ENCODE results near the gene JOSD2.

JOSD2 gene

GRCh38 chr19:50490991-50491472 is 20.0 kb downstream of the JOSD2 start:
- peaks cover 11 to 16% (median 15%) of the 10 kb centered on the region in 11 experiments; a peak in 20 of 22 replicates for H3K9me3 ChIP-seq (replicated peaks in 1 of 11)
- no peak overlapping the region for H3K9ac ChIP-seq
- no peaks in the 10 kb centered on the region for H3K36me3 ChIP-seq
- no peaks in the 10 kb centered on the region for H4K20me1 ChIP-seq
- peaks cover 36 to 68% (median 58%) of the 10 kb centered on the region in 10 experiments for H3K4me1 ChIP-seq
- peaks cover 0 to 14% (median 0%) of the 10 kb centered on the region in 11 experiments; a peak in 3 of 22 replicates for H3K27me3 ChIP-seq
- H3K4me2 ChIP-seq, result peak overlapping the region in 9 of 11 experiments; percentile 77 to 93 (median 85); a peak in 14 of 22 replicates
- no peak overlapping the region for H3K4me3 ChIP-seq
- TF ChIP-seq Cebpa-rat (IDR thresholded peaks at IDR 0.05), result no peak
- peak overlapping the region in 1 of 11 experiments; percentile 34; a peak in 2 of 22 replicates for H3K27ac ChIP-seq

- Histone ChIP-seq H3K27me3 (peaks cover 0 to 14% (median 0%) of the 10 kb centered on the region in 11 experiments; a peak in 3 of 22 replicates), H3K4me2 (peak overlapping the region in 8 of 11 experiments; percentile 21 to 93 (median 84); a peak in 11 of 22 replicates)
Observed at GRCh38 chr19:50490411-50490811, 20.6 kb downstream of the JOSD2 start.

GRCh38 chr19:50489461-50490011 is 21.5 kb downstream of the JOSD2 start:
- peak overlapping the region in 9 of 11 experiments; percentile 60 to 78 (median 70); a peak in 12 of 22 replicates for H3K9ac ChIP-seq
- no peaks in the 10 kb centered on the region for H3K36me3 ChIP-seq
- peak overlapping the region in 10 of 11 experiments; percentile 76 to 87 (median 82); a peak in 18 of 22 replicates for H3K27ac ChIP-seq
- peak overlapping the region in 6 of 10 experiments; percentile 6 to 47 (median 34); a peak in 7 of 20 replicates for H3K4me3 ChIP-seq
- no peaks in the 10 kb centered on the region for H4K20me1 ChIP-seq
- H3K9me3 ChIP-seq (replicated peaks in 1 of 11), result peaks cover 11 to 19% (median 15%) of the 10 kb centered on the region in 11 experiments; a peak in 20 of 22 replicates
- H3K27me3 ChIP-seq, result peaks cover 0 to 14% (median 0%) of the 10 kb centered on the region in 11 experiments; a peak in 3 of 22 replicates
- peak overlapping the region; percentile 65 to 93 (median 84) for H3K4me2 ChIP-seq
- no peak for TF ChIP-seq Cebpa-rat (IDR thresholded peaks at IDR 0.05)
- peaks cover 45 to 83% (median 72%) of the 10 kb centered on the region in 10 experiments for H3K4me1 ChIP-seq

More at GRCh38 chr19:50490411-50490811, 20.6 kb downstream of the JOSD2 start:
- Histone ChIP-seq H3K4me3 (peak overlapping the region in 1 of 10 experiments; percentile 7; a peak in 1 of 20 replicates), H3K9me3 (replicated peaks in 1 of 11) (peaks cover 11 to 19% (median 15%) of the 10 kb centered on the region in 11 experiments; a peak in 20 of 22 replicates), H3K27ac (peak overlapping the region in 3 of 11 experiments; percentile 6 to 34 (median 21); a peak in 6 of 22 replicates), H3K9ac (no peak overlapping the region), H4K20me1 (no peaks in the 10 kb centered on the region), H3K4me1 (peaks cover 36 to 74% (median 64%) of the 10 kb centered on the region in 10 experiments), H3K36me3 (no peaks in the 10 kb centered on the region)
- no peak for TF ChIP-seq Cebpa-rat (IDR thresholded peaks at IDR 0.05)

GRCh38 chr19:50488389-50489194 is 22.4 kb downstream of the JOSD2 start:
- Histone ChIP-seq H3K4me2 (peak overlapping the region; percentile 65 to 93 (median 84)), H3K27me3 (peaks cover 0 to 14% (median 0%) of the 10 kb centered on the region in 11 experiments; a peak in 3 of 22 replicates), H3K4me1 (peaks cover 49 to 87% (median 74%) of the 10 kb centered on the region in 10 experiments)

GRCh38 chr19:50486823-50487515 is 24.0 kb downstream of the JOSD2 start:
- Histone ChIP-seq H3K36me3 (no peaks in the 10 kb centered on the region), H4K20me1 (no peaks in the 10 kb centered on the region), H3K27ac (peak overlapping the region; percentile 56 to 87 (median 80); a peak in 21 of 22 replicates), H3K4me2 (peak overlapping the region; percentile 65 to 93 (median 84)), H3K27me3 (peaks cover 0 to 2% (median 0%) of the 10 kb centered on the region in 11 experiments; a peak in 2 of 22 replicates), H3K4me3 (peak overlapping the region in 5 of 10 experiments; percentile 22 to 40 (median 29); a peak in 4 of 20 replicates), H3K9me3 (replicated peaks in 1 of 11) (peaks cover 11 to 19% (median 15%) of the 10 kb centered on the region in 11 experiments; a peak in 20 of 22 replicates), H3K9ac (peak overlapping the region in 10 of 11 experiments; percentile 17 to 78 (median 62); a peak in 13 of 22 replicates), H3K4me1 (peaks cover 42 to 76% (median 66%) of the 10 kb centered on the region in 10 experiments)
- no peak for TF ChIP-seq Cebpa-rat (IDR thresholded peaks at IDR 0.05)

More at GRCh38 chr19:50488389-50489194, 22.4 kb downstream of the JOSD2 start:
- Histone ChIP-seq H3K4me3 (peak overlapping the region in 7 of 10 experiments; percentile 14 to 47 (median 29); a peak in 11 of 20 replicates), H3K36me3 (no peaks in the 10 kb centered on the region), H4K20me1 (no peaks in the 10 kb centered on the region), H3K27ac (peak overlapping the region; percentile 72 to 87 (median 80)), H3K9ac (peak overlapping the region in 10 of 11 experiments; percentile 60 to 78 (median 68); a peak in 19 of 22 replicates), H3K9me3 (replicated peaks in 1 of 11) (peaks cover 11 to 19% (median 15%) of the 10 kb centered on the region in 11 experiments; a peak in 20 of 22 replicates)
- no peak for TF ChIP-seq Cebpa-rat (IDR thresholded peaks at IDR 0.05)

GRCh38 chr19:50485284-50485955 is 25.6 kb downstream of the JOSD2 start:
- no peak overlapping the region for H3K27ac ChIP-seq
- H3K9ac ChIP-seq, result no peak overlapping the region
- no peaks in the 10 kb centered on the region for H3K36me3 ChIP-seq
- H4K20me1 ChIP-seq, result no peaks in the 10 kb centered on the region
- H3K9me3 ChIP-seq (replicated peaks in 1 of 11), result peaks cover 11 to 19% (median 15%) of the 10 kb centered on the region in 11 experiments; a peak in 20 of 22 replicates
- H3K4me1 ChIP-seq, result peaks cover 39 to 74% (median 57%) of the 10 kb centered on the region in 10 experiments
- peak overlapping the region; percentile 2 to 93 (median 58); a peak in 19 of 22 replicates for H3K4me2 ChIP-seq
- no peak for TF ChIP-seq Cebpa-rat (IDR thresholded peaks at IDR 0.05)
- no peaks in the 10 kb centered on the region for H3K27me3 ChIP-seq
- no peak overlapping the region for H3K4me3 ChIP-seq

GRCh38 chr19:50482916-50483315 is 28.1 kb downstream of the JOSD2 start:
- Histone ChIP-seq H3K9me3 (replicated peaks in 1 of 11) (peaks cover 11 to 19% (median 15%) of the 10 kb centered on the region in 11 experiments; a peak in 20 of 22 replicates), H3K27me3 (peaks cover 2 to 8% (median 6%) of the 10 kb centered on the region in 11 experiments; a peak in 21 of 22 replicates), H3K4me2 (no peak overlapping the region), H4K20me1 (no peaks in the 10 kb centered on the region; a peak in 2 of 22 replicates), H3K9ac (no peak overlapping the region), H3K4me3 (no peak overlapping the region), H3K36me3 (no peaks in the 10 kb centered on the region), H3K4me1 (peaks cover 20 to 65% (median 48%) of the 10 kb centered on the region in 10 experiments), H3K27ac (no peak overlapping the region)
- TF ChIP-seq Cebpa-rat (IDR thresholded peaks at IDR 0.05), result no peak
